Body of pancreas (tissue), 4 donors: ENCODE measurements around the gene CNTF. TPM values are rescaled to one million over a fixed set of nuclear protein-coding genes. Genes with fewer than 3 reads are reported as not detected.

Experiments
- ATAC-seq: fragments of 150-250 bp; one replicate; pipeline ENCODE4 v1.9.1; 2016
- DNase-seq, 4 donors: peaks; one replicate each; pipeline ENCODE4 v3.0.0-alpha.2; 2019
- H3K27ac ChIP-seq, 4 donors: fragments of 200-600 bp; sonication (generic); 1 replicate in 3 of 4; 2 replicates in 1 of 4; pipeline versions ENCODE4 v1.5.1 to v1.6.1; 2016 to 2019; ENCODE audit warnings: mild to moderate bottlenecking in 1 of 4, mixed read lengths in 1 of 4, moderate library complexity in 1 of 4
- H3K27me3 ChIP-seq, 2 donors: fragments of 200-600 bp; sonication (generic); one replicate each; pipeline ENCODE4 v1.6.0; 2016; ENCODE audit warnings: mild to moderate bottlenecking in 1 of 2
- H3K36me3 ChIP-seq, 2 donors: fragments of 200-600 bp; sonication (generic); replicated peaks in 1 of 2; 2 replicates each; pipeline ENCODE4 v1.5.1; 2016; ENCODE audit warnings: low read depth in 2 of 2; ENCODE audit not compliant: insufficient read depth in 1 of 2
- H3K4me1 ChIP-seq: fragments of 200-600 bp; sonication (generic); one replicate; pipeline ENCODE4 v1.6.0; 2016
- H3K4me3 ChIP-seq, 2 donors: fragments of 200-600 bp; sonication (generic); 1 replicate in 1 of 2; 2 replicates in 1 of 2; pipeline ENCODE4 v1.5.1; 2016 to 2019
- H3K9me3 ChIP-seq, 3 donors: fragments of 200-600 bp; sonication (generic); 1 replicate in 2 of 3; 2 replicates in 1 of 3; pipeline ENCODE4 v1.5.1; 2016
- POLR2A ChIP-seq, 3 donors: fragments of 450-650 bp; IDR thresholded peaks; one replicate each; pipeline ENCODE4 v1.6.1; 2016; ENCODE audit warnings: antibody characterized with exemption in 3 of 3, mild to moderate bottlenecking in 2 of 3
- WGBS, 2 donors: methylation state at CpG; one replicate each; pipeline ENCODE4 v1.1.5; 2017; 5-methylcytosine and 5-hydroxymethylcytosine counted together
- intact Hi-C: fragments of 100-400 bp; cut with DNase I; formaldehyde crosslinking; loops from one replicate; pipeline ENCODE4 v1.15.1; 2023
- total RNA-seq, 2 donors: library from RNA; depleted of rRNA; stranded (reverse); fragments of >200 nt; gene quantifications; one replicate each; pipeline ENCODE4 v1.1.0, GENCODE V29; 2016
- TF ChIP-seq, protein P1 (sequence below), 7 experiments: fragments of 450-650 bp in 4 of 7; fragments of 200-600 bp in 3 of 7; sonication (generic) in 3 of 7; IDR thresholded peaks; one replicate each; pipeline ENCODE4 v1.5.1; 2016 to 2019; ENCODE audit warnings: antibody characterized with exemption in 7 of 7

Gene CNTF
- total RNA-seq, 2 donors from 2014 or later = 0.66 to 1.3 TPM

DNA sequence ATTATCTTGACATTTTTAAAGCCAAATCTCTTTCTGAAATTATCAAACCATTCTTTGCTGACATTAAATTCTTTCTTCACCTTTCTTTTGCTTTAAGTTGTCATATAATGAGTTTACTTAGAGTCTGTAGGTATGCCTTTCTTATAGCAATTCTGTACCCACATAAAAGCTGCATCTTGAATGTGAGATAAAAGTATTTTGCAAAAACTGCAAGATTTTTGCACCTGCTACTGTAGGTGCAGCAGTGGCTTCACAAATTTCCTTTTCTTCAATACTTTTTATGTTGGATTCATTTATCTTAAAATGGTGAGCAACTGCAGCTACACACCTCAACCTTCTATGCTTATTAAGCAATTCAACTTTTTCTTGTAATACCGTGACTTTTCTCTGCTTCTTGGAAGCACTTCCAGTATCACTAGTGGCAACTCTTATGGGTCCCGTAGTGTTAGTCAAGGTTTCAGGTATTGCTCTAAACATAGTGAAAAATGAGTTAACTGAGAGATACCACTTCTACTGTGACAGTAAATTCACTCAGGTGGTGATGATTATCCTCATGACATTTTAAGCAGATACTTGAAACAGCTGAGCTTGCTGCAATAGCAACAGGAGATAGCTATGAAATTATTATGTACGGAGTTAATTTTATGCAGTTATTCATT lies 24.9 kb upstream of the CNTF start:
- WGBS, 2 donors = 63 to 68% methylated on average over 3 of the region's 3 CpGs
- no peak for TF ChIP-seq POLR2A (IDR thresholded peaks at IDR 0.05)
- TF ChIP-seq, protein P1, sequence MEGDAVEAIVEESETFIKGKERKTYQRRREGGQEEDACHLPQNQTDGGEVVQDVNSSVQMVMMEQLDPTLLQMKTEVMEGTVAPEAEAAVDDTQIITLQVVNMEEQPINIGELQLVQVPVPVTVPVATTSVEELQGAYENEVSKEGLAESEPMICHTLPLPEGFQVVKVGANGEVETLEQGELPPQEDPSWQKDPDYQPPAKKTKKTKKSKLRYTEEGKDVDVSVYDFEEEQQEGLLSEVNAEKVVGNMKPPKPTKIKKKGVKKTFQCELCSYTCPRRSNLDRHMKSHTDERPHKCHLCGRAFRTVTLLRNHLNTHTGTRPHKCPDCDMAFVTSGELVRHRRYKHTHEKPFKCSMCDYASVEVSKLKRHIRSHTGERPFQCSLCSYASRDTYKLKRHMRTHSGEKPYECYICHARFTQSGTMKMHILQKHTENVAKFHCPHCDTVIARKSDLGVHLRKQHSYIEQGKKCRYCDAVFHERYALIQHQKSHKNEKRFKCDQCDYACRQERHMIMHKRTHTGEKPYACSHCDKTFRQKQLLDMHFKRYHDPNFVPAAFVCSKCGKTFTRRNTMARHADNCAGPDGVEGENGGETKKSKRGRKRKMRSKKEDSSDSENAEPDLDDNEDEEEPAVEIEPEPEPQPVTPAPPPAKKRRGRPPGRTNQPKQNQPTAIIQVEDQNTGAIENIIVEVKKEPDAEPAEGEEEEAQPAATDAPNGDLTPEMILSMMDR (IDR thresholded peaks at IDR 0.05) = no peak
- Histone ChIP-seq H3K4me1 (peaks cover 34% of the 10 kb centered on the region), H3K4me3 (no peak overlapping the region), H3K27ac (no peak overlapping the region), H3K9me3 (no peaks in the 10 kb centered on the region), H3K27me3 (no peaks in the 10 kb centered on the region), H3K36me3 (no peaks in the 10 kb centered on the region)
- intact Hi-C loops = no loop called here
- DNase-seq (no peak), ATAC-seq (no peak)

DNA sequence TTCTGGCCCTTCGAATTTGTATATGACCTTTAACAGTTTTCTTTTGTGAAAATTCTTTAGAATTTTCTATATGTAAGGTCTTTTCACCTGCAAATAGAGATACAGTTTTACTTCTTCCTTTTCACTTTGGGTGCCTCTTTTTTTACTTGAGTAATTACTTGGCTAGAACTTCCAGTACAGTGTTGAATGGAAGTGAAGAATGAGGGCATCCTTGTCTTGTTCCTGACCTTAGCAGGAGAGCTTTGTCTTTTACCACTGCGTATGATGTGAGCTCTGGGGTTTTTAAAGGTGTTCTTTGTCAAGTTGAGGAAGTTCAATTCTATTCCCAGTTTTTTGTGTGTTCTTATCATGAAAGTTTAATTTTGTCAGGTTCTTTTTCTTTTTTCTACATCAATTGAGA lies 22.0 kb upstream of the CNTF start:
- H3K4me1 ChIP-seq = peaks cover 12% of the 10 kb centered on the region
- no peak overlapping the region for H3K4me3 ChIP-seq
- no peak overlapping the region for H3K27ac ChIP-seq
- intact Hi-C loops = no loop called here
- H3K27me3 ChIP-seq = no peaks in the 10 kb centered on the region
- no peaks in the 10 kb centered on the region for H3K9me3 ChIP-seq
- 82 to 88% methylated on average over 2 of the region's 2 CpGs for WGBS, 2 donors
- TF ChIP-seq POLR2A (IDR thresholded peaks at IDR 0.05) = no peak
- TF ChIP-seq, protein P1 (IDR thresholded peaks at IDR 0.05) = no peak
- no peaks in the 10 kb centered on the region for H3K36me3 ChIP-seq
- ATAC-seq (no peak), DNase-seq (no peak)

DNA sequence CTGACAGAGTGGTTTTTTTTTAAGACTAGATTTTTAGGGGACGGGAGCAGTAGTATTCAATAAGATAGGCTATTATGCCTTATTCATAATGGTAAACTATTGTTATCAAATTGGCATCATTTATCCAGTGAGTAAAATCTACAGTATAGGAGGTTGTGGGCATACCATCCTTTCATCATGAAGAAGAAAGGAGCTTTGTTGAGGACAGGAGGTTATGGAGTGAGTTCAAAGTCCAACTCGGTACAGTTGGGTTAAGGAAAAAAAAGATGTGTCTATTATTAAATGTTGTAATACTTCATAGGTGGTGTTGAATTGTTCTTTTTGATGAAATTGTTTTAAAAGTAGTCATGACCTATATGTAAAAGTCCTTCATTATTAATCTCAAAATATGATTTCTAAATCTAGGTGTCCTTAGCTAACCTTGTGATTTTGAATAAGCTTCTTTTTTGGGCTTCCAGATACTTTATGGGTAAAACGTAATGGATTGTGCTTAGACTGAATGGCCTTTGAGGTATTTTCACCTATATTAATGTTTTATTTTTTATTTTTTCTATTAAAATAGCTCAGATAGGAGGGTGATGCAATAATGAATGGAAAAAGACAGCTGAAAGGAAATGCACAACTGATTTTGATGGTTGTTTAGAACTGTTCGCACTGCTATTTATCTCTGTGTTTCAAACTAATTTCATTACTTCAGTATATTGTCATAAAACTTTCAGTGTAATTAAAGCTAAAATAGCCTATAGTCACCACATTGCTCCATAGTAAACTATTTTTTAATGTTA lies 15.3 kb upstream of the CNTF start:
- Histone ChIP-seq H3K27me3 (no peaks in the 10 kb centered on the region), H3K4me1 (peaks cover 6% of the 10 kb centered on the region), H3K9me3 (no peaks in the 10 kb centered on the region), H3K36me3 (peaks cover 0 to 13% of the 10 kb centered on the region in 2 donors), H3K27ac (no peak overlapping the region), H3K4me3 (no peak overlapping the region)
- TF ChIP-seq POLR2A (IDR thresholded peaks at IDR 0.05) = no peak
- TF ChIP-seq, protein P1 (IDR thresholded peaks at IDR 0.05) = no peak
- DNase-seq (no peak), ATAC-seq (no peak)
- intact Hi-C loops = no loop called here
- WGBS, 2 donors = 73 to 75% methylated on average over 4 of the region's 4 CpGs

DNA sequence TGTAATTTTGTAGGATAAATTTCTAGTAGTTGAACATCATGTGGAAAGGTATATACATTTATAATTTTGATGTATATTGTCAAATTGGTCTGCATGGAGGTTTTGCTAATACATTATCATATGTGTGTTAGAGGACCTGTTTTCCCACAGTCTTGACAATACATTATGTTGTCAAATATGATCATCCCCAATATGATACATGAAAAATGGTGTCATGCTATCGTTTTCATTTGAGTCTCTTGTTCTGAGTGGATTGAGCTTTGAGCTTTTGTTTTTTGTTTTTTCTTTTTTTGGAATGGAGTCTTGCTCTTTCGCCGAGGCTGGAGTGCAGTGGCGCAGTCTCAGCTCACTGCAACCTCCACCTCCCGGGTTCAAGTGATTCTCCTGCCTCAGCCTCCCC lies 14.1 kb upstream of the CNTF start:
- ATAC-seq (no peak), DNase-seq (no peak)
- TF ChIP-seq, protein P1 (IDR thresholded peaks at IDR 0.05) = no peak
- no peak for TF ChIP-seq POLR2A (IDR thresholded peaks at IDR 0.05)
- Histone ChIP-seq H3K9me3 (no peaks in the 10 kb centered on the region), H3K4me3 (no peak overlapping the region), H3K27ac (no peak overlapping the region), H3K27me3 (no peaks in the 10 kb centered on the region), H3K36me3 (peaks cover 0 to 21% of the 10 kb centered on the region in 2 donors), H3K4me1 (peaks cover 6% of the 10 kb centered on the region)
- 96 to 97% methylated on average over 5 of the region's 5 CpGs for whole genome bisulfite sequencing, 2 donors
- intact Hi-C loops = no loop called here
